Colonic mucosa (tissue), 4 donors: ENCODE results near the gene SLC7A14. TPM values are rescaled to one million over a fixed set of nuclear protein-coding genes. Genes with fewer than 3 reads are reported as not detected.

Experiments used
- DNase-seq: peaks from one replicate; pipeline ENCODE4 v3.0.0-alpha.2; 2020
- H3K27ac ChIP-seq: fragments of 200-600 bp; one replicate; pipeline ENCODE4 v1.8.0; 2021
- H3K27me3 ChIP-seq: fragments of 200-600 bp; one replicate; pipeline ENCODE4 v1.8.0; 2021
- H3K36me3 ChIP-seq: fragments of 200-600 bp; one replicate; pipeline ENCODE4 v1.8.0; 2021
- H3K4me1 ChIP-seq: fragments of 200-600 bp; one replicate; pipeline ENCODE4 v1.8.0; 2021; ENCODE audit warnings: mild to moderate bottlenecking
- H3K4me3 ChIP-seq: fragments of 200-600 bp; one replicate; pipeline ENCODE4 v1.8.0; 2021
- H3K9ac ChIP-seq, 2 donors: one replicate each; pipeline ENCODE4 v1.7.0; 2013; ENCODE audit warnings: control low read depth in 2 of 2, low read depth in 2 of 2, low read length in 2 of 2
- H3K9me3 ChIP-seq: fragments of 200-600 bp; one replicate; pipeline ENCODE4 v1.8.0; 2021
- CTCF ChIP-seq: fragments of 200-600 bp; IDR thresholded peaks from one replicate; pipeline ENCODE4 v1.8.0; 2022; ENCODE audit warnings: antibody characterized with exemption, mild to moderate bottlenecking
- intact Hi-C: fragments of 100-400 bp; cut with DNase I; formaldehyde crosslinking; loops from one replicate; pipeline ENCODE4 v1.14.1; 2022
- total RNA-seq, 2 donors: library from RNA; stranded (reverse); fragmentation: NEBNext Ultra II Directional in 1 of 2; extraction: Animal tissue kit (Norgen Biotek cat#: 25700) in 1 of 2; gene quantifications; one replicate each; pipeline ENCODE4 v1.2.1, GENCODE V29; 2021
- donor health status: healthy.
- donor health status: DM: no; HTN: no; CAD: no.
- donor health status: DM: no; HTN: no; CAD: no.

The SLC7A14 gene
- total RNA-seq, 2 donors from 2014 or later = 0.05 to 0.56 TPM

GRCh38 chr3:170529912-170530311 lies 56.0 kb downstream of the SLC7A14 start:
- no peak for TF ChIP-seq CTCF

GRCh38 chr3:170529346-170529745 lies 56.5 kb downstream of the SLC7A14 start:
- H3K4me3 ChIP-seq = no peak overlapping the region
- no peaks in the 10 kb centered on the region for H3K27me3 ChIP-seq
- no peak for DNase-seq
- H3K36me3 ChIP-seq = no peaks in the 10 kb centered on the region
- intact Hi-C loops = no loop called here
- no peaks in the 10 kb centered on the region for H3K4me1 ChIP-seq
- no peaks in the 10 kb centered on the region for H3K9me3 ChIP-seq
- no peak for TF ChIP-seq CTCF
- no peak overlapping the region for H3K9ac ChIP-seq
- no peak overlapping the region for H3K27ac ChIP-seq

More at GRCh38 chr3:170529912-170530311, 56.0 kb downstream of the SLC7A14 start:
- no peak for DNase-seq
- no peak overlapping the region for H3K9ac ChIP-seq
- H3K4me3 ChIP-seq = no peak overlapping the region
- no peaks in the 10 kb centered on the region for H3K36me3 ChIP-seq
- intact Hi-C loops = no loop called here
- no peak overlapping the region for H3K27ac ChIP-seq
- H3K4me1 ChIP-seq = no peaks in the 10 kb centered on the region
- H3K27me3 ChIP-seq = no peaks in the 10 kb centered on the region
- H3K9me3 ChIP-seq = no peaks in the 10 kb centered on the region

- Histone ChIP-seq H3K27ac (no peak overlapping the region), H3K9me3 (no peaks in the 10 kb centered on the region), H3K27me3 (no peaks in the 10 kb centered on the region), H3K4me3 (no peak overlapping the region), H3K4me1 (no peaks in the 10 kb centered on the region), H3K9ac (no peak overlapping the region), H3K36me3 (no peaks in the 10 kb centered on the region)
- intact Hi-C loops = no loop called here
- DNase-seq = no peak
- TF ChIP-seq CTCF = no peak
These were observed 57.1 kb downstream of the SLC7A14 start for GRCh38 chr3:170528726-170529125.

GRCh38 chr3:170524073-170524472 lies 61.8 kb downstream of the SLC7A14 start:
- no peak for DNase-seq
- no peaks in the 10 kb centered on the region for H3K4me1 ChIP-seq
- intact Hi-C loops = no loop called here
- H3K4me3 ChIP-seq = no peak overlapping the region
- H3K9me3 ChIP-seq = no peaks in the 10 kb centered on the region
- no peak for TF ChIP-seq CTCF
- H3K27me3 ChIP-seq = no peaks in the 10 kb centered on the region
- H3K27ac ChIP-seq = no peak overlapping the region
- no peak overlapping the region for H3K9ac ChIP-seq
- H3K36me3 ChIP-seq = no peaks in the 10 kb centered on the region

- intact Hi-C loops = no loop called here
- no peaks in the 10 kb centered on the region for H3K36me3 ChIP-seq
- H3K27ac ChIP-seq = no peak overlapping the region
- H3K27me3 ChIP-seq = no peaks in the 10 kb centered on the region
- no peaks in the 10 kb centered on the region for H3K4me1 ChIP-seq
- TF ChIP-seq CTCF = no peak
- H3K4me3 ChIP-seq = no peak overlapping the region
- no peak for DNase-seq
- no peak overlapping the region for H3K9ac ChIP-seq
- no peaks in the 10 kb centered on the region for H3K9me3 ChIP-seq
These were observed 62.6 kb downstream of the SLC7A14 start for GRCh38 chr3:170523248-170523647.

GRCh38 chr3:170522201-170522600 lies 63.7 kb downstream of the SLC7A14 start:
- no peaks in the 10 kb centered on the region for H3K27me3 ChIP-seq
- no peaks in the 10 kb centered on the region for H3K4me1 ChIP-seq
- H3K4me3 ChIP-seq = no peak overlapping the region
- H3K36me3 ChIP-seq = no peaks in the 10 kb centered on the region
- TF ChIP-seq CTCF = no peak
- no peak overlapping the region for H3K27ac ChIP-seq
- no peak overlapping the region for H3K9ac ChIP-seq
- intact Hi-C loops = no loop called here
- H3K9me3 ChIP-seq = no peaks in the 10 kb centered on the region
- no peak for DNase-seq
